ENCODE measurements around the gene ZNF573.
A peak's percentile ranks its signal among the peaks of the same experiment; 100 is the strongest.

GRCh38 chr19:37817180-37817981, 38.0 kb upstream of the ZNF573 start:
- TF ChIP-seq POLR2A (IDR thresholded peaks at IDR 0.05) = peak in 2 of 3 donors; percentile 21 to 37
- TF ChIP-seq CTCF (IDR thresholded peaks at IDR 0.05) = no peak
